Bronchial epithelial cell (primary cell): ENCODE data around the gene CFAP46. TPM values are rescaled to one million over a fixed set of nuclear protein-coding genes. Genes with fewer than 3 reads are reported as not detected.

Experiments used
- DNase-seq: peaks from one replicate; pipeline ENCODE4 v3.0.0-alpha.2; 2010; ENCODE audit warnings: low read depth
- FAIRE-seq: peaks from 2 replicates; lab custom pipeline; 2011; peaks lifted over from hg19 to GRCh38; lab: Jason Lieb, UNC
- H3K27me3 ChIP-seq: 2 replicates; pipeline ENCODE4 v1.5.1; 2011; ENCODE audit warnings: low read length; ENCODE audit not compliant: control insufficient read depth, insufficient read depth
- H3K36me3 ChIP-seq: 2 replicates; pipeline ENCODE4 v1.5.1; 2011; ENCODE audit warnings: low read length; ENCODE audit not compliant: control insufficient read depth, insufficient read depth
- H3K4me3 ChIP-seq: 2 replicates; pipeline ENCODE4 v1.5.1; 2011; ENCODE audit warnings: mild to moderate bottlenecking, low read depth, low read length, control low read depth
- total RNA-seq: library from RNA; depleted of rRNA; stranded (reverse); fragments of >200 nt; gene quantifications from 2 replicates; pipeline ENCODE4 v1.2.1, GENCODE V29; 2014
- TF ChIP-seq, protein P1 (sequence below): IDR thresholded peaks from 2 replicates; pipeline ENCODE4 v1.5.1; 2011; ENCODE audit warnings: mild to moderate bottlenecking, moderate library complexity, low read length, control low read depth, inconsistent platforms; ENCODE audit not compliant: insufficient read depth, severe bottlenecking

Gene CFAP46
- total RNA-seq, 1 donor from 2014 or later, result 0.26 TPM

GRCh38 chr10:132909491-132910071, 32.8 kb downstream of the CFAP46 start:
- H3K27me3 ChIP-seq, result no peaks in the 10 kb centered on the region
- TF ChIP-seq, protein P1, sequence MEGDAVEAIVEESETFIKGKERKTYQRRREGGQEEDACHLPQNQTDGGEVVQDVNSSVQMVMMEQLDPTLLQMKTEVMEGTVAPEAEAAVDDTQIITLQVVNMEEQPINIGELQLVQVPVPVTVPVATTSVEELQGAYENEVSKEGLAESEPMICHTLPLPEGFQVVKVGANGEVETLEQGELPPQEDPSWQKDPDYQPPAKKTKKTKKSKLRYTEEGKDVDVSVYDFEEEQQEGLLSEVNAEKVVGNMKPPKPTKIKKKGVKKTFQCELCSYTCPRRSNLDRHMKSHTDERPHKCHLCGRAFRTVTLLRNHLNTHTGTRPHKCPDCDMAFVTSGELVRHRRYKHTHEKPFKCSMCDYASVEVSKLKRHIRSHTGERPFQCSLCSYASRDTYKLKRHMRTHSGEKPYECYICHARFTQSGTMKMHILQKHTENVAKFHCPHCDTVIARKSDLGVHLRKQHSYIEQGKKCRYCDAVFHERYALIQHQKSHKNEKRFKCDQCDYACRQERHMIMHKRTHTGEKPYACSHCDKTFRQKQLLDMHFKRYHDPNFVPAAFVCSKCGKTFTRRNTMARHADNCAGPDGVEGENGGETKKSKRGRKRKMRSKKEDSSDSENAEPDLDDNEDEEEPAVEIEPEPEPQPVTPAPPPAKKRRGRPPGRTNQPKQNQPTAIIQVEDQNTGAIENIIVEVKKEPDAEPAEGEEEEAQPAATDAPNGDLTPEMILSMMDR, result no peak
- FAIRE-seq (no peak), DNase-seq (no peak)
- no peaks in the 10 kb centered on the region for H3K36me3 ChIP-seq
- no peak overlapping the region for H3K4me3 ChIP-seq

DNA sequence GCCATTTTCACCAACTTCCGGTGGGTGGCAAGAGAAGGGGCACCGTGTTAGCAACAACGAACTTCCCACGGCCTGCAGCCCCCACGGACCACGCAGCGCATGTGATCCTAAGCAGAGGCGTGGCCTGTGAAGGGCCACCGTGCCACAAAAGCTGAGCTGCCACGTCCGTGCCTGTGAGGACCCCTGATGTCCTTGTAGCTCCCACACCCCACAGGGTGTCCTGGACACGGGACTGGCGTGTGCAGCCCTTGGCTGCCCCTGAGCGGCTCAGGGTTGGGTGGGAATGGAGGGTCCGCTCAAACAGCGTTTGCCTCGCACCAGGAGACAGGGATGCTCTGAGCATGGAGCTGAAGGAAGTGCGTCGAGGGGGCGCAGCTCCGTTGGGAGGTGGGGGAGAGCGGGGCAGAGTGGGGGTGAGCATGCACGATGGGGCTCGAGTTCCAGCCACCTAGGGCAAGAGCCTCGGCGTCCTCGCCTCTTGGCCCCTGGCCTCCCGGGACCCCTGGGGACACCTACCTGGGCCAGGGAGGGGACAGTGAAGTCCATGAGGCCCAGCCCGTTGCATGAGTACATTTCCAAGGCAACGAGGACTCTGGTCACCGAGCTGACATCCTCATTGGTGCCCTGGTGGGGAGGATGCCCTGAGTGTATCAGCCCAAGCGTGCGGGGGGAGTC, 33.6 kb downstream of the CFAP46 start:
- H3K4me3 ChIP-seq, result no peak overlapping the region
- DNase-seq (no peak), FAIRE-seq (no peak)
- no peaks in the 10 kb centered on the region for H3K27me3 ChIP-seq
- no peaks in the 10 kb centered on the region for H3K36me3 ChIP-seq
- TF ChIP-seq, protein P1, result no peak

DNA sequence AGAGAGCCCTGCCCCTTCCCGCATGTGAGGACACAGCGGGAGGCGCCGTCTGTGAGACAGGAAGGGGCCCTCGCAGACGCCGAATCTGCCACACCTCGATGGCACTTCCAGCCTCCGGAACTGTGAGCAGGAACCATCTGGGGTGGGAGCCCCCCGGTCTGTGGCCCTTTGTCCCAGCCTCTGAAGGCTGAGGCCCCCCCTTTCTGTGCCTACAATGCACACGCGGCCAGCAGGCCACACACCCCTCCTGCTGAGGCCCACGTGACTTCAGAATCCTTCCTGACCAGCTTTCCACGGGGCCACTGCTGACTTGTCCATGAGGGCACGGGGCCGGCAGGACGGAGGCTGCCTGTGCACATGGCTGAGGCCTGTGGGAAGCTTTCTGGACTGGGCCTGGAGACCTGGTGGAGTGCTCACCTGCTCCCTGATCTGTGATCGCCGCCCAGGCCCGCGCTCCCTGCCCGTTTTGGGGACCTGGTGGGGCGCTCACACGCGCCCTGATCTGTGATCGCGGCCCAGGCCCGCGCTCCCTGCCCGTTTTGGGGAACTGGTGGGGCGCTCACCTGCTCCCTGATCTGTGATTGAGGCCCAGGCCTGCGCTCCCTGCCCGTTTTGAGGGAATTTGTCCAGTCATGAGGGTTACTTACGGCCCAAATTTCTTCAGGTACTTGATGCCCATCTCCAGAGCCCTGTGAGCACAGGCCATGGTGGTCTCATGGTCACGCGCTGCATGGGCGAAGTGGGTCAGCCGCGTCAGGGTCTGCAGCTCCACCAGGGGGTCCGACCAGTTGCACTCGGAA, 34.3 kb downstream of the CFAP46 start:
- no peaks in the 10 kb centered on the region for H3K27me3 ChIP-seq
- H3K4me3 ChIP-seq, result no peak overlapping the region
- DNase-seq (no peak), FAIRE-seq (peak; percentile 23)
- TF ChIP-seq, protein P1, result no peak
- H3K36me3 ChIP-seq, result no peaks in the 10 kb centered on the region

DNA sequence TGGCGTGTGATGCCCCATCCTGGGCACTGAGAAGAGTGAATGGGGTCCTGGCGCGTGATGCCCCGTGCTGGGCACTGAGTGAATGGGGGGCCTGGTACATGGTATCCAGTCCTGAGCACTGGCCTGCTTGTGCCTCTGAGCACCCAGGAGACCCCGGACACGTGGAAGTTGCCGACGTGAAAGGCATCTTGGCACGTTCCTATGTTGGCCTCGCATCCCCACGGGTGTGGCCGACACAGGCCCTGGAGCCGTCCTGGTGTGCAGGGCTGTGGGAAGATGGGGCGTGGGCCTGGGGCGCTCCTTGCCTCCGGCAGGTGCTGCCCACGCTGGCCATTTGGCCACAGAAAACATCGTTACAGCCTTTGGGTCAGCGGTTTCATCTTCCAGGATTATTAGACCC, 35.5 kb downstream of the CFAP46 start:
- TF ChIP-seq, protein P1, result no peak
- no peak overlapping the region for H3K4me3 ChIP-seq
- DNase-seq (no peak), FAIRE-seq (no peak)
- no peaks in the 10 kb centered on the region for H3K36me3 ChIP-seq
- H3K27me3 ChIP-seq, result no peaks in the 10 kb centered on the region

DNA sequence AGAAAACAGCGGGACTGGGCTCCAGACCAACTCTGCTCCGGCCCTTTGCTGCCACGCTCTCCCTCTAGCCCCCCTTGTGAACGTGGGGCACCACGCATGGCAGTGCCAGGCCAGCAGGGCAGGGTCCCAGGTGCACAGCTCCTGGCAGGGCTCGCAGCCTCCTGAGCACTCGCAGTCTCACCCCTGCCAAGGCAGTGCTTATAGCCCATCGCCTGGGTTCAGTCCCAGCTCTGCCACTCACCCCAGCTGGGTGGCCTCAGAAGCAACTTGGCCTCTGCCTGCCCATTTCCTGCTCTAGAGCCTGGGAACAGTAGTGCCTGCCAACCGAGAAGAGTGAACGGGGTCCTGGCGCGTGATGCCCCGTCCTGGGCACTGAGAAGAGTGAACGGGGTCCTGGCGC, 36.3 kb downstream of the CFAP46 start:
- no peaks in the 10 kb centered on the region for H3K36me3 ChIP-seq
- no peak overlapping the region for H3K4me3 ChIP-seq
- no peak for DNase-seq
- TF ChIP-seq, protein P1, result no peak
- no peaks in the 10 kb centered on the region for H3K27me3 ChIP-seq
- no peak for FAIRE-seq
